ENCODE measurements around the gene PI4KB. TPM values are rescaled to one million over a fixed set of nuclear protein-coding genes. Genes with fewer than 3 reads are reported as not detected.

The PI4KB gene
- total RNA-seq, 4 donors from 2014 or later, result 65.5 to 98.1 (median 77.3) TPM

DNA sequence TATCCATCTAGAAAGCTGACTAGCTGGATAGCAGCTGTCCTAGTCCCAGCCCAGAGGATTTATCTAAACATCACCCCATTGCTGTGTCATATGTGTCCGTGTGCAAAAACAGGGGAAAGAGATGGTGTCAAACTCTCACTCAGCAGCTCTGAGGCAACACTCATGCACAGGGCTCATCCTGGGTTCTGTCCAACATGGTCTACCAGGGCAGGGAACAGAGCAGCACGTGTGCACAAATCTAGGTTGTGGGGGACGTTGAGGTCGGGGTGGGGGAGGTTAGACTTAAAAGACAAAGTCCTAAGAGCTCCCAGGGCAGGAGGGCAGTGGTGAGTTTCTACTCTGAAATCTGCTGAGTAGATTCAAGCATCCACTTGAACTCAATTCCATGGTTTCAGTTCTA is 16.2 kb downstream of the PI4KB start:
- intact Hi-C loops (cut with DNase I; ENCODE audit: low total_unique reads) (loop anchor here (1.0 to 5.0 kb wide), 3 partner anchors 16 to 521 kb away; partner anchors contain the start of genes PI4KB and RORC), in situ Hi-C loops (cut with MboI; ENCODE audit: low sequenced_read_pairs in 4 of 4) (no loop called here)
- peaks cover 0 to 39% of the 10 kb centered on the region in 2 donors for H3K36me3 ChIP-seq
- H3K27me3 ChIP-seq, result no peaks in the 10 kb centered on the region
- H3K27ac ChIP-seq, result peak overlapping the region; percentile 91 to 95 (median 93)
- TF ChIP-seq POLR2A (IDR thresholded peaks at IDR 0.05), result no peak
- TF ChIP-seq, protein P1, sequence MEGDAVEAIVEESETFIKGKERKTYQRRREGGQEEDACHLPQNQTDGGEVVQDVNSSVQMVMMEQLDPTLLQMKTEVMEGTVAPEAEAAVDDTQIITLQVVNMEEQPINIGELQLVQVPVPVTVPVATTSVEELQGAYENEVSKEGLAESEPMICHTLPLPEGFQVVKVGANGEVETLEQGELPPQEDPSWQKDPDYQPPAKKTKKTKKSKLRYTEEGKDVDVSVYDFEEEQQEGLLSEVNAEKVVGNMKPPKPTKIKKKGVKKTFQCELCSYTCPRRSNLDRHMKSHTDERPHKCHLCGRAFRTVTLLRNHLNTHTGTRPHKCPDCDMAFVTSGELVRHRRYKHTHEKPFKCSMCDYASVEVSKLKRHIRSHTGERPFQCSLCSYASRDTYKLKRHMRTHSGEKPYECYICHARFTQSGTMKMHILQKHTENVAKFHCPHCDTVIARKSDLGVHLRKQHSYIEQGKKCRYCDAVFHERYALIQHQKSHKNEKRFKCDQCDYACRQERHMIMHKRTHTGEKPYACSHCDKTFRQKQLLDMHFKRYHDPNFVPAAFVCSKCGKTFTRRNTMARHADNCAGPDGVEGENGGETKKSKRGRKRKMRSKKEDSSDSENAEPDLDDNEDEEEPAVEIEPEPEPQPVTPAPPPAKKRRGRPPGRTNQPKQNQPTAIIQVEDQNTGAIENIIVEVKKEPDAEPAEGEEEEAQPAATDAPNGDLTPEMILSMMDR (IDR thresholded peaks at IDR 0.05 in 4 of 5, conservative IDR thresholded peaks at IDR 0.05 in 1 of 5), result no peak
- peak in 1 of 2 donors; percentile 30 for DNase-seq
- ATAC-seq, result peak in 1 of 2 donors; percentile 9
- H3K9me3 ChIP-seq, result no peaks in the 10 kb centered on the region
- peaks cover 55 to 69% of the 10 kb centered on the region in 2 donors for H3K4me1 ChIP-seq
- peak overlapping the region in 2 of 4 donors; percentile 2 to 8 for H3K4me3 ChIP-seq

DNA sequence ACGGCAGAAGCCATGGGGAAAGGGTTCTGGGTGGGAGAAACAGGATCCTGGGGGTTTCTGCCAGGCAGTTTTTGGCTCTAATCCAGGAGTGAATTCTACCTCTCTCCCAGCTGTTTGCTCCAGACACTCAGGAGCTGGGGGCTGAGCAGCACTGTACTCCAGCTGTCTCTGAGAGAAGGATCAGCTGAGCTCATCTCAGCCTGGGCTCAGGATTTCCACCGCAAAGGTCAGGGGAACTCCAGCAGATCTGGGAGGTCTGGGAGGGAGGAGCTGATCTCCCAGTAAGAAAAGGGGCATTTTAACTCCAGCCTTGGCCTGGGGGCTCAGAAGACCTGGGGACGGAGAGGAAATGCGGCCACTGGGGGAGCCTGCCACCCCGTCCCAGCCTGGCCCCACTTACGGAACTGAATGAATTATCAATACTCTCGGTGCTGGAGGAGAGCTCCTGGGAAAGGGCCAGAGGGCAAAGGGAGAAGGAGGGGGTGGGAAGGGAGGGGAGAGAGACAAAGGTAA is 17.3 kb downstream of the PI4KB start:
- in situ Hi-C loops (cut with MboI; ENCODE audit: low sequenced_read_pairs in 4 of 4), result loop anchor here in 1 of 4 donors (10.0 kb wide), 1 partner anchor 85 kb away; the partner anchor contains the start of gene PSMB4
- ATAC-seq (peak in 1 of 2 donors; percentile 30), DNase-seq (peak in 1 of 2 donors; percentile 69)
- no peak for TF ChIP-seq POLR2A (IDR thresholded peaks at IDR 0.05)
- TF ChIP-seq, protein P1 (IDR thresholded peaks at IDR 0.05 in 4 of 5, conservative IDR thresholded peaks at IDR 0.05 in 1 of 5), result no peak
- H3K9me3 ChIP-seq, result no peaks in the 10 kb centered on the region
- no peak overlapping the region for H3K4me3 ChIP-seq
- peaks cover 0 to 41% of the 10 kb centered on the region in 2 donors for H3K36me3 ChIP-seq
- H3K27me3 ChIP-seq, result no peaks in the 10 kb centered on the region
- intact Hi-C loops (cut with DNase I; ENCODE audit: low total_unique reads), result loop anchor here (5.0 kb wide), 2 partner anchors 92 to 522 kb away; partner anchors contain the start of gene RORC
- peak overlapping the region; percentile 91 to 95 (median 93) for H3K27ac ChIP-seq
- peaks cover 55 to 60% of the 10 kb centered on the region in 2 donors for H3K4me1 ChIP-seq

DNA sequence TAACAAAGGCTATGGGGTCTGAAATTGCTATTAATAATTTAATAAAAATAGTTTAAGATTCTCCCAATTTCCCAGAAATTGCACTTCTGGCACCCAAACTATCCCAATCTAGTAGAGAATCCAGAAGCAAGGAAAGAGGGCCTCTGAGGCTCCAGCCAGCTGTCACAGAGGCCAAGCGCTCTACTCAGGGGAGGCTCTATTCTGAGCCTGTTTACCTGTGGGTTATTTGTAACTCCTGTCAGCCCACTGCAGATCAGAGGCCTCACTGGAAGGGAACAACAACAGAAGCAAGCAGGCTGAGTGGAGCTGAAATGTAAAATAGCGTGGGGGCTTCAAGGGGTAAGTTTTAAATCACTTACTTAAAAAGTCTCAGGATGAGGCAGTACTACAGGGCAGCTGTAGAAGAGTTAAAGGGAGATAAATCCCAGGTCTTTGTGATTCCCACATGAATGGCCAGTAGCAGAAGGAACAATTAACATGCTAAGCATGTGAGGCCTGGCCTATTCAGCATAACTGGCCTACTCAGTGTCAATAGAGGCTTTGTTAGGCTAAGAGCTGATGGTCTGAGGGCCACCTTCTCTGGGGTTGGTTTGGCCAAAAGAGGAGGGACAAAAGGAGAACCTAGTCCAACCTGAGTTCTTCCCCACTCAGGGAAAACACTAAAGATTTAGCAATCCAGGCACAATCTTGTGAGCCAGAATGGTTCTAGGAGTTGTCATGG is 32.3 kb downstream of the PI4KB start:
- peaks cover 9 to 93% of the 10 kb centered on the region in 2 donors for H3K36me3 ChIP-seq

GRCh38 chr1:151293093-151293492 is 34.1 kb downstream of the PI4KB start:
- H3K36me3 ChIP-seq, result peaks cover 9 to 93% of the 10 kb centered on the region in 2 donors
- H3K27ac ChIP-seq, result no peak overlapping the region
- no peak overlapping the region for H3K4me3 ChIP-seq
- ATAC-seq (no peak), DNase-seq (no peak)
- H3K27me3 ChIP-seq, result no peaks in the 10 kb centered on the region
- H3K9me3 ChIP-seq, result no peaks in the 10 kb centered on the region
- in situ Hi-C loops (cut with MboI; ENCODE audit: low sequenced_read_pairs in 4 of 4) (loop anchor here in 1 of 4 donors (10.0 kb wide), 1 partner anchor 102 kb away; the partner anchor contains the start of gene PSMB4), intact Hi-C loops (cut with DNase I; ENCODE audit: low total_unique reads) (no loop called here)
- TF ChIP-seq, protein P1 (IDR thresholded peaks at IDR 0.05 in 4 of 5, conservative IDR thresholded peaks at IDR 0.05 in 1 of 5), result no peak
- TF ChIP-seq POLR2A (IDR thresholded peaks at IDR 0.05), result no peak
- no peaks in the 10 kb centered on the region for H3K4me1 ChIP-seq

More for the DNA sequence above, 32.3 kb downstream of the PI4KB start:
- H3K27ac ChIP-seq, result no peak overlapping the region
- intact Hi-C loops (cut with DNase I; ENCODE audit: low total_unique reads) (no loop called here), in situ Hi-C loops (cut with MboI; ENCODE audit: low sequenced_read_pairs in 4 of 4) (loop anchor here in 1 of 4 donors (10.0 kb wide), 1 partner anchor 100 kb away; the partner anchor contains the start of gene PSMB4)
- H3K27me3 ChIP-seq, result no peaks in the 10 kb centered on the region
- ATAC-seq (no peak), DNase-seq (no peak)
- TF ChIP-seq, protein P1 (IDR thresholded peaks at IDR 0.05 in 4 of 5, conservative IDR thresholded peaks at IDR 0.05 in 1 of 5), result no peak
- no peak for TF ChIP-seq POLR2A (IDR thresholded peaks at IDR 0.05)
- no peaks in the 10 kb centered on the region for H3K9me3 ChIP-seq
- H3K4me3 ChIP-seq, result no peak overlapping the region
- no peaks in the 10 kb centered on the region for H3K4me1 ChIP-seq
